Suppressor macrophage (primary cell): ENCODE results near the gene CSNK1D.

Experiments used
- DNase-seq, 4 experiments: peaks; one replicate each; pipeline ENCODE4 v3.0.0-alpha.2; 2020 to 2022
- total RNA-seq, 17 experiments: gene quantifications; one replicate each; lab custom pipeline; 2026; ENCODE audit warnings: mixed read lengths in 6 of 17, inconsistent platforms in 3 of 17; lab: John Stamatoyannopoulos, UW

Gene CSNK1D
- total RNA-seq = 27.9 to 74.2 (median 43.2) reads per million in 17 experiments

- DNase-seq = peak; percentile 92 to 97 (median 95)
Measured at GRCh38 chr17:82273327-82274133, at the start of gene CSNK1D. Gene CSNK1D (minus strand): TSS chr17:82273700. CDS start chr17:82273381, 319 bp downstream.

GRCh38 chr17:82322526-82323453, 49.3 kb upstream of the CSNK1D start:
- DNase-seq = no peak

GRCh38 chr17:82321947-82322466, 48.5 kb upstream of the CSNK1D start:
- DNase-seq = no peak

- DNase-seq = peak; percentile 40 to 78 (median 66)
Measured at GRCh38 chr17:82320956-82321927, 47.7 kb upstream of the CSNK1D start.

GRCh38 chr17:82320140-82320840, 46.8 kb upstream of the CSNK1D start:
- no peak for DNase-seq

DNA sequence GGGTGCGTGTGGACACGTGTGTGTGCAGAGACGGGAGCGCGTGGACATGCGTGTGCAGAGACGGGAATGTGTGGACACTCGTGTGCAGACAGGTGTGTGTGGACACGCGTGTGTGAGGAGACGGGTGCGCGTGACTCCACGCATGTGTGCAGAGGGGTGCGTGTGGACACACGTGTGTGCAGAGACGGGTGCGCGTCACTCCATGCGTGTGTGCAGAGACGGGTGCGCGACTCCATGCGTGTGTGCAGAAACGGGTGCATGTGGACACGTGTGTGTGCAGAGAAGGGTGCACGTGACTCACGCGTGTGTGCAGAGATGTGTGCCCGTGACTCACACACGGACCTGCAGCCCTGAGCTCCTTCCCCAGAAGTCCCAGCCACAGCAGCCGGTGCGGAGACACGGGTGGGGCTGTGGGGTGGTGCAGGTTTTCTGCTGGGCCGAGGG, 46.1 kb upstream of the CSNK1D start:
- no peak for DNase-seq

- DNase-seq = no peak
Measured at GRCh38 chr17:82318772-82319606, 45.5 kb upstream of the CSNK1D start.

- DNase-seq = no peak
Measured at GRCh38 chr17:82318169-82318498, 44.6 kb upstream of the CSNK1D start.

- no peak for DNase-seq
Measured at GRCh38 chr17:82317394-82318168, 44.1 kb upstream of the CSNK1D start, which contains the start of gene CD7. Gene CD7 (minus strand): TSS chr17:82317608. CDS start chr17:82317495, 113 bp downstream.

DNA sequence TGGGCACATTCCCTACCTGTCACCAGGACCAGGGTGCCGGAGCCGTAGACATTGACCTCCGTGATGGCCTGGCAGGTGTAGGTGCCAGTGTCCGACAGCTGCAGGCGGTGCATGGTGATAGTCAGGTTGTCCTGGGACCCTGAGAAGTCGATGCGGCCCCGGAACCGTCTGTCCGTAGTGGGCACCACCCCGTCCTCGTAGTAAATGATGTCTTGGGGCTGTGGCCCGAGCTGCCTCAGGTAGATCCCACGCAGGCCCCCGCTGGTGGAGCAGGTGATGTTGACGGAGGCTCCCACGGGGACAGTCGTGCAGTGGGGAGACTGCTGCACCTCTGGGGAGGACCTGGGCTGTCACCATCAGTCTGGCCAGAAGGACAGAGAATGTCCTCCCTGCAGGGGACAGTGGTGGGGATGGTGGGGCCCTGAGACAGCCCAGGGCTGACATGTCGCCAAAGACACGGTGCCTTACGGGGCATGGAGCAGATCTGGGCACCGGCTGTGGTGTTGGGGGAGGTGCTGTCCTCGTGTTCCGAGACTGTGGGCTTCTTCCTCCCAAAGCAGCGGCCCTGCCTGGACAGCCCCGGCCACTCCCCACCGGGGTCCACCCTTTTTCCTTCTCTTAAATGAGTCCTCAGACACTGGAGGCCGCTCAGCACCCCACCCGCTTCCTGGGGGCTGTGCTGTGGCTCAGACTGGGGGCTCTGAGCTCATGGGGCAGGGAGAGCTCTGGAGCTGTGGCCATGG, 43.3 kb upstream of the CSNK1D start:
- no peak for DNase-seq

DNA sequence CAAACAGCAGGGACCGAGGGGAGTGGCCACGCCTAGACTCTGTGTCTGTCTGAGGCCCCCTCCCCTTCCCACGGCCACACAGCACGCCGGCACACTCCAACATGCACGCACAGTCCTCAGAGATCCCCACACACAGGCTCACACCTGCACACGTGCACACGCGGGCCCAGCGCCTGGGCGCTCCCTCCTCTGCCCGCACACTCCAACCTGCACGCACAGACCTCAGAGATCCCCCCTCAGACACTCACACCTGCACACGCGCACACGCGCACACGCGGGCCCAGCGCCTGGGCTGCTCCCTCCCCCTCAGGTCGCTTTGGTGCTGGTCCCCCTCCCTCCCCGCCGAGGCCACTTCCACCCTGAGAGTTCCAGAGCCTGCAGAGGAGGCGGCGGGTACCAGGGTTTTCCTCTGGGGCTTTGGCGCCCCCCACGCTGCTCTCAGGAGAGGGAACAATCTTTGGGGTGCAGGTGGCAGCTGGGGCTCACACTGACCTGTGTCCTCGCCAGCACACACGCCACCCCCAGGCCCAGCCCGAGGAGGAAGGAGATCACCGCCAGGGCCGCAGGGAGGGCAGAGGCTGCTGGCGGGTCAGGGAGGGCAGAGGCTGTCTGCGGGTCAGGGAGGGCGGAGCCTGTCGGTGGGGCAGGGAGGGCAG, 42.3 kb upstream of the CSNK1D start:
- DNase-seq = peak in 3 of 4 experiments; percentile 42 to 63 (median 55)

DNA sequence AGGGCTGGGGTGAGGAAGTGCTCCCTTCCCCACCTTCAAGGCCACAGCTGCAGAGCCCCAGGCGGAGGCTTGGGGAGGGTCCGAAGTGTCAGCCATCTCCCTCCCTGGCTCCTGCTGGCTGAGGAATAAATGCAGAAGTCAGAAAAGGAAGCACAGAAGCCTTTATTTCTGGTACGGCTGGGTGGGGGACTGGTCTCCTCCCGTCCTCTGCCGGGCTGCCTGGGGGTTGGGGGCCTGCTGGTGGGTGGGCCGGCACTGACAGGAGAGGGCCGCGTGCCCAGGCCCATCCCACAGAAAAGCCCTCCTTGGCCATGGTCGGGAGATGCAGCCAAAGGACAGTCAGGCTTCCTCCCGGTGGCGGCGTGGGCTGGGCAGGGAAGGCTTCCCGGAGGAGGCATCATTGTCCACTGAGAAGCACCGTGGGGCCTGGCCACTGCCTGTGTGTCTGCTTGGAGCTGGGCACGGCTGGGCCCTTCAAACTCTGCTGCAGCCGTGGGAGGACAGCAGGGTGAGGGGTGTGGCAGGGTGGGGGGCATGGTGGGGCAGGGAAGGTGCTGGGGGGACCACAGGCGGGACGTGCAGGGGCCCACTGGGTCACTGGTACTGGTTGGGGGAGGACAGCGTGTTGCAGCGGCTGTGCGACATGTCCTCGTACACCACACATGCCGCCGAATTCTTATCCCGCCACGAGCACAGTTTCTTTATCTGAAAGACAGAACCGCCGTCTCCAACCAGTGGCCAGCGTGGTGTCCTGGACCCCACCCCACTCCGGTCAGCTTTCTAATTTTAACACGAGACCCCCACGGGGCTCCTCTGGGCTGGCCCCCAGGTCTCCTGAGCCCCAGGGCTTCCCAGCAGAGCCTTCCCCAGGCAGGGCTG, 41.5 kb upstream of the CSNK1D start:
- peak; percentile 31 to 65 (median 58) for DNase-seq

- no peak for DNase-seq
Measured at GRCh38 chr17:82314012-82314726, 40.7 kb upstream of the CSNK1D start.

- DNase-seq = no peak
Measured at GRCh38 chr17:82313195-82314011, 39.9 kb upstream of the CSNK1D start.

DNA sequence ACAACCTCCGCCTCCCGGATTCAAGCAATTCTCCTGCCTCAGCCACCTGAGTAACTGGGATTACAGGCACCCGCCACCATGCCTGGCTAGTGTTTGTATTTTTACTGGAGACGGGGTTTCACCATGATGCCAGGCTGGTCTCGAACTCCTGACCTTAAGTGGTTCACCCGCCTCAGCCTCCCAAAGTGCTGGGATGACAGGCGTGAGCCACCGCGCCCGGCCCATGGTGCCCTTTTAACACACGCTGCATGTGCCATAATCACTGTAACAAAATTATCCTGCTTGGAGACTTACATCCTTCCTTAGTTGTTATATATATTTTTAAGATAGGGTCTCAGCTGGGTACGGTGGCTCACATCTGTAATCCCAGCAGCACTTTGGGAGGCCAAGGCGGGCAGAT, 38.5 kb upstream of the CSNK1D start:
- DNase-seq = no peak
